AG04450 (cell line): ENCODE measurements around the gene ROBO1. TPM values are rescaled to one million over a fixed set of nuclear protein-coding genes. Genes with fewer than 3 reads are reported as not detected.

ENCODE experiments used
- CTCF ChIA-PET: fragments of 300-600, 350-600 bp; formaldehyde crosslinking; extraction: SDS; loops from one replicate; lab custom pipeline; 2022; ENCODE audit warnings: antibody characterized with exemption, inconsistent platforms; lab: Charles Lee
- POLR2A ChIA-PET: fragments of 350-600 bp; formaldehyde crosslinking; extraction: SDS; loops from one replicate; lab custom pipeline; 2021; ENCODE audit warnings: antibody characterized with exemption, inconsistent platforms; lab: Yijun Ruan, JAX
- DNase-seq: peaks from one replicate; pipeline ENCODE4 v3.0.0-alpha.2; 2011; ENCODE audit warnings: low read depth, low spot score
- H3K27ac ChIP-seq: one replicate; pipeline ENCODE4 v1.5.1; 2012; ENCODE audit warnings: low read depth, low read length, control low read depth
- H3K27me3 ChIP-seq: one replicate; pipeline ENCODE4 v1.6.0; 2012; ENCODE audit warnings: low read length; ENCODE audit not compliant: control insufficient read depth, insufficient read depth
- H3K4me3 ChIP-seq: 2 replicates; pipeline ENCODE4 v1.5.1; 2011; ENCODE audit warnings: mild to moderate bottlenecking, low read depth, low read length, control low read depth
- H3K9me3 ChIP-seq: 2 replicates; pipeline ENCODE4 v1.5.1; 2012; ENCODE audit warnings: low read length; ENCODE audit not compliant: control insufficient read depth, insufficient read depth
- polyA plus RNA-seq: library from polyadenylated mRNA; depleted of rRNA; stranded (reverse); fragments of >200 nt; gene quantifications from 2 replicates; pipeline ENCODE4 v1.2.3, GENCODE V29; 2011
- TF ChIP-seq, protein P1 (sequence below): IDR thresholded peaks from 2 replicates; pipeline ENCODE4 v1.5.1; 2011; ENCODE audit warnings: low read depth, low read length, control low read depth, inconsistent platforms

Gene ROBO1
- polyA plus RNA-seq, 1 experiment = 66.0 TPM

DNA sequence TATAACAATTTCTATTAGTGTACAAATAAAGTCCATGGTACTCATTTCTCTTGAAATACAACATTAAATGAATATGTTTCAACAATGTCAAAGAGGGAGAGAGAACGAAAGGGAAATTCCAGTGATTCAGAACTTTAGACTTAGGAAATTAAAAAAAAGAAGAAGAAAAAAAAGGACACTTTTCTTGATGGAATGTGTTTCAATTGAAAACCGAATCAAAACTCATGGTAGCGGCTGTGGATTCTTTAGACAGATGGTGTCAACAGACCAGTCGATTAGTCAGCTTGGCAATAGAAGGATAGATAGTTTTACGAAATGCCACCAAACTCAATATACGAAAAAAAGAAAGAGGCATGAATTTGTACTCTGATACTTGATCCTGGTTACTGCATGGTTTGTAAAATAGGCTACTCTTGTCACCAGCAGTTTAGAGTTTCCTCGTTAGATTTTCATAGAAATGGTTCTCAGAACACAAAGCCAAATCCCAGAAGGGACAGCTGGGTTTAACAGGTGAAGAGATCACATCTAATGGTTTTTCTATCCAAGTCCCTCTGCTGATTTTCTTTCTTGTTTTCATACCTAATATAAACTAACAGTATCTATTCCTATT, 793.5 kb downstream of the ROBO1 start:
- ChIA-PET CTCF (no interaction called here), POLR2A (no interaction called here)
- no peak for DNase-seq
- Histone ChIP-seq H3K9me3 (no peaks in the 10 kb centered on the region), H3K27ac (no peak overlapping the region), H3K27me3 (no peaks in the 10 kb centered on the region), H3K4me3 (no peak overlapping the region)
- TF ChIP-seq, protein P1, sequence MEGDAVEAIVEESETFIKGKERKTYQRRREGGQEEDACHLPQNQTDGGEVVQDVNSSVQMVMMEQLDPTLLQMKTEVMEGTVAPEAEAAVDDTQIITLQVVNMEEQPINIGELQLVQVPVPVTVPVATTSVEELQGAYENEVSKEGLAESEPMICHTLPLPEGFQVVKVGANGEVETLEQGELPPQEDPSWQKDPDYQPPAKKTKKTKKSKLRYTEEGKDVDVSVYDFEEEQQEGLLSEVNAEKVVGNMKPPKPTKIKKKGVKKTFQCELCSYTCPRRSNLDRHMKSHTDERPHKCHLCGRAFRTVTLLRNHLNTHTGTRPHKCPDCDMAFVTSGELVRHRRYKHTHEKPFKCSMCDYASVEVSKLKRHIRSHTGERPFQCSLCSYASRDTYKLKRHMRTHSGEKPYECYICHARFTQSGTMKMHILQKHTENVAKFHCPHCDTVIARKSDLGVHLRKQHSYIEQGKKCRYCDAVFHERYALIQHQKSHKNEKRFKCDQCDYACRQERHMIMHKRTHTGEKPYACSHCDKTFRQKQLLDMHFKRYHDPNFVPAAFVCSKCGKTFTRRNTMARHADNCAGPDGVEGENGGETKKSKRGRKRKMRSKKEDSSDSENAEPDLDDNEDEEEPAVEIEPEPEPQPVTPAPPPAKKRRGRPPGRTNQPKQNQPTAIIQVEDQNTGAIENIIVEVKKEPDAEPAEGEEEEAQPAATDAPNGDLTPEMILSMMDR = no peak

DNA sequence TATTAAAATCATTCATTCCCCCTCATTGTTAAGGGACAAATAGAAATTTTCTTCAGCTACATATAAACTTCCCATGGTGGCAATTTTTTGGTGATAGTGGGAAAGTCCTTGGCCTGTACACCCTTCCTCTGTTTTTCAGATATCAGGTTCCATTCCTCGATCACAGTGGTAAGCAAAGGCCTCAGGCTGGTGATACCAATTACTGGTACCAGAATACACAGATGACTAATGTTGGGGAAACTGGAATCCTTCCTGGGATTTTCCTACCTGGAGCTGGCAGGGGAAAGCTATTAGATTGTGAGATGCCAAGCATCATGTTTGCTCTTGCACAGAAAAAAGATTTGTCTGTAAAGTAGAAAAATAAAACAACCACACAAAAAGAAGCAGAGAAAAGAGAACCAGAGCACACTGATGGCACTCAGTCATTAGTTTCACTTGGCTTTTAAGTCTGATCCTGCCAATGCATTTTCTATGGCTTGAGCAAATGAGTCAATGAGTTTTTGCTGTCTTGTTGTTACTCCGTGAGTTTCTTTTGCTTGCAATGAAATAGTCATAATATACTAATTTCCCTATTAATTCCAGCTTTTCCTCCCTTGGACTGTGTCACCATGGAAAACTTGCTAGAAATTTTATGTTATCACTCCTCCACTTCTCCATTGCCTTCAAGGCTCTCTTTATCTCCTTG, 795.0 kb downstream of the ROBO1 start:
- no peaks in the 10 kb centered on the region for H3K9me3 ChIP-seq
- TF ChIP-seq, protein P1 = no peak
- CTCF ChIA-PET = interaction anchor here (0.6 to 1.1 kb wide), 3 partner anchors 37 to 184 kb away, joined by 3 to 5 read pairs (median 5); no protein-coding TSS in a partner anchor
- no peak overlapping the region for H3K4me3 ChIP-seq
- no peak overlapping the region for H3K27ac ChIP-seq
- POLR2A ChIA-PET = no interaction called here
- no peaks in the 10 kb centered on the region for H3K27me3 ChIP-seq
- no peak for DNase-seq

DNA sequence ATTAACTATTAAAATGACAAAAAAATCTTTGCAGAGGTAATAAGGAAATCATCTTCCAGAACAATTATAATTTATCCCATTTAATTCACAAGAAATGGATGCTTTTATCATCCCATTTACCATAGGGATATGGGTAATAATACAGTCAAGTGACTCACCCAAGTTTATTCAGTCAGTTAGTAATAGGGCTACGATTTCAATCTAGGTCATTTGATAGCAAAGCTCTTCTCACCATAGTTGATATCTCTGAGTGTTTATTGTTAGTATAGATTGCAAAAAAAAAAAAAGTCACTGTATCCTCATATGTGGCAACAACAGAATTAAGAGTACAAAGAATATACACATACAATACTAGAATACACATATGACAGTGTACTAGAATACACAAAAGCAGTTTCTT, 797.1 kb downstream of the ROBO1 start:
- DNase-seq = no peak
- no peaks in the 10 kb centered on the region for H3K27me3 ChIP-seq
- no peak overlapping the region for H3K27ac ChIP-seq
- ChIA-PET CTCF (no interaction called here), POLR2A (no interaction called here)
- no peak overlapping the region for H3K4me3 ChIP-seq
- no peaks in the 10 kb centered on the region for H3K9me3 ChIP-seq
- TF ChIP-seq, protein P1 = no peak

- TF ChIP-seq, protein P1 = no peak
- Histone ChIP-seq H3K27me3 (no peaks in the 10 kb centered on the region), H3K4me3 (no peak overlapping the region), H3K27ac (no peak overlapping the region), H3K9me3 (no peaks in the 10 kb centered on the region)
- ChIA-PET POLR2A (no interaction called here), CTCF (interaction anchor here (1.2 kb wide), 1 partner anchor 393 kb away, joined by 3 read pairs; no protein-coding TSS in a partner anchor)
- DNase-seq = peak; percentile 18
These were observed 798.3 kb downstream of the ROBO1 start for GRCh38 chr3:78969483-78969882.

DNA sequence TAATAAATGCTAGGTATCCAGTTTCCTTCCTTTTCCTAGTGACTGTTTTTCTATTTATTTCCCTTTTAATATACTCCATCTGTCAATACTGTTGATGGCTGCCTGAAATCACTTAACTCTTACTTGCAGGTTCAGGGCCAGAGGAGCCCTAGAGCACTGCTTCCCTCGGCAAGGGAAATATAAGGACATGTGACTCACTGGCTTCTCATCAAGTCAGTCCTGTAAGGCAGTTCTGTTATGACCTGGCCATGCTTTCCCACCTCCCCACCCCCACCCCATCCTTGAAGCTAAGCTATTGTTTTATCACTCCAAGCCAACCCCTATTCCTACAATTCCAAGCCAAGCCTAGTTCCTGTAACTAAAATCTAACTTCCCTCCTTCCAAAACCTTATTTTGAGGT, 800.7 kb downstream of the ROBO1 start:
- DNase-seq = no peak
- Histone ChIP-seq H3K27me3 (no peaks in the 10 kb centered on the region), H3K27ac (no peak overlapping the region), H3K4me3 (no peak overlapping the region), H3K9me3 (peaks cover 7% of the 10 kb centered on the region)
- ChIA-PET CTCF (no interaction called here), POLR2A (no interaction called here)
- TF ChIP-seq, protein P1 = no peak
